ENCODE results near the gene CCSER1. TPM values are rescaled to one million over a fixed set of nuclear protein-coding genes. Genes with fewer than 3 reads are reported as not detected.

The CCSER1 gene
- total RNA-seq, 1 experiment from 2014 or later, result 0.63 TPM

GRCh38 chr4:91359041-91360031 lies 1232.1 kb downstream of the CCSER1 start:
- CTCF ChIA-PET, result no interaction called here
- Mint-ChIP-seq H3K4me1 (ENCODE audit: insufficient read depth, unreplicated experiment) (no peaks in the 10 kb centered on the region), H3K36me3 (ENCODE audit: insufficient read depth, unreplicated experiment) (no peaks in the 10 kb centered on the region), H3K9me3 (ENCODE audit: unreplicated experiment) (no peaks in the 10 kb centered on the region), H3K27me3 (ENCODE audit: insufficient read depth, unreplicated experiment) (no peaks in the 10 kb centered on the region), H3K4me3 (ENCODE audit: unreplicated experiment) (no peak overlapping the region), H3K27ac (ENCODE audit: low read depth, unreplicated experiment) (no peak overlapping the region)
- DNase-seq (ENCODE audit: unreplicated experiment), result no peak
- TF ChIP-seq CTCF (IDR thresholded peaks at IDR 0.05; ENCODE audit: unreplicated experiment), result no peak
- POLR2A ChIA-PET, result interaction anchor here (0.6 kb wide), 1 partner anchor 251 kb away, joined by 3 read pairs; no protein-coding TSS in a partner anchor
- intact Hi-C loops (cut with micrococcal nuclease), result no loop called here
- BruUV-seq (replicated peaks), result no TSS peak

- Mint-ChIP-seq H3K4me3 (ENCODE audit: unreplicated experiment) (no peak overlapping the region), H3K36me3 (ENCODE audit: insufficient read depth, unreplicated experiment) (no peaks in the 10 kb centered on the region), H3K9me3 (ENCODE audit: unreplicated experiment) (no peaks in the 10 kb centered on the region), H3K4me1 (ENCODE audit: insufficient read depth, unreplicated experiment) (no peaks in the 10 kb centered on the region), H3K27ac (ENCODE audit: low read depth, unreplicated experiment) (no peak overlapping the region), H3K27me3 (ENCODE audit: insufficient read depth, unreplicated experiment) (no peaks in the 10 kb centered on the region)
- DNase-seq (ENCODE audit: unreplicated experiment), result no peak
- no peak for TF ChIP-seq CTCF (IDR thresholded peaks at IDR 0.05; ENCODE audit: unreplicated experiment)
- intact Hi-C loops (cut with micrococcal nuclease), result no loop called here
- CTCF ChIA-PET, result no interaction called here
- POLR2A ChIA-PET, result no interaction called here
- no TSS peak for BruUV-seq (replicated peaks)
Measured at GRCh38 chr4:91362125-91362524, 1234.9 kb downstream of the CCSER1 start.

GRCh38 chr4:91366554-91366953 lies 1239.4 kb downstream of the CCSER1 start:
- Mint-ChIP-seq H3K27ac (ENCODE audit: low read depth, unreplicated experiment) (no peak overlapping the region), H3K4me3 (ENCODE audit: unreplicated experiment) (no peak overlapping the region), H3K9me3 (ENCODE audit: unreplicated experiment) (no peaks in the 10 kb centered on the region), H3K36me3 (ENCODE audit: insufficient read depth, unreplicated experiment) (no peaks in the 10 kb centered on the region), H3K27me3 (ENCODE audit: insufficient read depth, unreplicated experiment) (no peaks in the 10 kb centered on the region), H3K4me1 (ENCODE audit: insufficient read depth, unreplicated experiment) (no peaks in the 10 kb centered on the region)
- ChIA-PET POLR2A (no interaction called here), CTCF (no interaction called here)
- DNase-seq (ENCODE audit: unreplicated experiment), result no peak
- no peak for TF ChIP-seq CTCF (IDR thresholded peaks at IDR 0.05; ENCODE audit: unreplicated experiment)
- BruUV-seq (replicated peaks), result no TSS peak
- intact Hi-C loops (cut with micrococcal nuclease), result no loop called here

- CTCF ChIA-PET, result interaction anchor here (0.6 to 0.9 kb wide), 2 partner anchors 27 to 192 kb away, joined by 3 to 6 read pairs; no protein-coding TSS in a partner anchor
- DNase-seq (ENCODE audit: unreplicated experiment), result no peak
- Mint-ChIP-seq H3K4me1 (ENCODE audit: insufficient read depth, unreplicated experiment) (no peaks in the 10 kb centered on the region), H3K27ac (ENCODE audit: low read depth, unreplicated experiment) (no peak overlapping the region), H3K9me3 (ENCODE audit: unreplicated experiment) (no peaks in the 10 kb centered on the region), H3K27me3 (ENCODE audit: insufficient read depth, unreplicated experiment) (no peaks in the 10 kb centered on the region), H3K36me3 (ENCODE audit: insufficient read depth, unreplicated experiment) (no peaks in the 10 kb centered on the region), H3K4me3 (ENCODE audit: unreplicated experiment) (no peak overlapping the region)
- intact Hi-C loops (cut with micrococcal nuclease), result no loop called here
- POLR2A ChIA-PET, result no interaction called here
- no peak for TF ChIP-seq CTCF (IDR thresholded peaks at IDR 0.05; ENCODE audit: unreplicated experiment)
- BruUV-seq (replicated peaks), result no TSS peak
Measured at GRCh38 chr4:91369116-91369515, 1241.9 kb downstream of the CCSER1 start.

Data from MCF 10A (cell line).